Fibroblast of upper back skin (primary cell): Measurements from ENCODE around the gene CHRND.

Experiments used
- DNase-seq: peaks from one replicate; pipeline ENCODE4 v3.0.0-alpha.2; 2013

Gene CHRND

DNA sequence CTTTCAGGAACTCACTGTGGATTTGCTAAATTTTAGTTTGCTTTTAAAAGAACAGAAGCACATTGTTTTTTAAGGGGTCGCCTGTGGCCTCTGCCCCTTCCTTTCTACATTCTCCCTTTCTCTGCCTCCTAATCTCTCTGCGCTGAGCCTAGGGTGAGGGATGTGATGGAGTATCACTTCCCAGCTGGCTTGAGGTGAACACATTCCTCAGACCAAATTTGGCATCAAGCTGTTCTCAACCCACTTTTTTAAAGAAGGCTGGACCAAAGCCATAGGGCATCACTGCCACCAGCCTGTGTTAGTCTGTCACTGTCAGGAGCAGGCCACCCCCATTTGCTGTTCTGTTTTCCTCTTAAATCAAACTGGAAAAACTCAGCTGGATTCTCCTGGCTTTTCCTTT lies 51.9 kb downstream of the CHRND start:
- DNase-seq = no peak

DNA sequence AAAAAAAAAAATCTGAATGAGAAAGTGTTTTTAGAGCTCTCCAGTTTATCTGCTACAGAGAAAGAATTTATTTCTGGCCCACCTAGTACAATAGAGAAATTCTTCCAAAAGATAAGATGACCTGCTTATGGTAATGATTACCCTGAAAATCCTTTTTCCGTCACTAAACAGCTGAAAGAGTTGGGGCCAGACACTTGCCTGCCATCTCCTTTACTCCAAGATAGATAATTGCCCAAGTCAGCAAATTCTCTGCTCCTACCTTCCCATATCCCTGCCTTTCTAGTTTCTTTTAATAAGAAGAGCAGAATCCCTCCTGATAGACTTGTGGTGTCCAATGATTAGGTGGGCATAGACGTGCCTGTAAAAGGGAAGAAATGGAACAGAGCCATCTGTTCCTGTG lies 52.7 kb downstream of the CHRND start:
- DNase-seq = no peak

DNA sequence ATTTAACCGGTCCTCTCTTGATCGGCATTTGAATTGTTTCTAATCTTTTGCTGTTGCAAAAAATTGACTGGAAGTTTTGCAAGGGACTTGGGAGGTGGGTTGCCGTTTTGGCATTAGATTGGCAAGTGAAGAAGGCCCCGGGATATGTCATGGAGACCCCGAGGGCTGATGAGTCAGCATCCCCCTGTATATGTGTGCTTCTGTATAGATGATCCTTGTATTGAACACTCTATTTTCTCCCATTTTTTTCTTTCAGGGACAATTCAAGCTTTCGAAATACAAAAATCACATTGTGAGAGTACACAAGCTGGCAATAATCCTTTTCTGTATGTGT lies 54.7 kb downstream of the CHRND start:
- no peak for DNase-seq

DNA sequence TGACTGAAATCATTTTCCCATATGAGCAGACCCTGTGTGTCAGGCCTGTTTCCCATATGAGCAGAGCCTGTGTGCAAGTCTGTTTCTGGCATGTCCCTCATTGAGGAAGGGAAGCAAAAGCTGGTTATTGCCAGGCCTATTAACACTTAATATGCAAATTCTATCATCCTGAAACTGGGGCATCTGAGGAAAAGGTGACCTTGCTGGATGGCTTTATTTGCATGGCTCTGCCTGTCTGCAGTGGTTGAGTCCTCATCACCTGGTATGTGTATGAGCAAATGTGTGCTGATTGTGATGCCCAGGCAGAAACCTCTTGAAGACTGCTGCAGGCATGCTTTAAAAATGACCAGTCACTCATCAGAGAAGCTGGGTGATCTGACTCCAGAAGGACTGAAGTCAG lies 55.8 kb downstream of the CHRND start:
- no peak for DNase-seq

DNA sequence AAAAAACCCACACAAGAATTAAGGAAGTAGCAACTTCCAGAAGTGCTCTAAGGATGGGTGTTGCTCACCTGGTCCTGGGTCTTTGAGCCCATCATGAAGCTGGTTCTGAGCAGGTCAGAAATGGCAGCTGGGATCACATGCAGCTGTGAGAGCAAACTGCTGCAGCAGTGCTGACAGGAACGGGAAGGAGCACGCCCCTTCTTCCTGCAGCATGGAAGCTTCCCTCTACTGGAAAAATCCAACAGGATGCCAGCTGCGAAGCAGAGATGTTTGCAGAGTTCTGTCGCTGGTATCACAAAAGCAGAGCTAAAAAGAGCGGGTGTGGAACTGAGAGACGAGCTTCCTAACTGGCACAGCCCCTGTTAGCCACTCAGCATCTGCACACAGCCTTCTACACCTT lies 58.3 kb downstream of the CHRND start:
- no peak for DNase-seq
